GM12878 (cell line): ENCODE results near the gene LSM11. TPM values are rescaled to one million over a fixed set of nuclear protein-coding genes. Genes with fewer than 3 reads are reported as not detected.
A peak's percentile ranks its signal among the peaks of the same experiment; 100 is the strongest.

Experiments
- CEBPB ChIP-seq, 2 experiments: fragments of 150-350 bp in 1 of 2; IDR thresholded peaks; 2 replicates each; pipeline ENCODE4 v1.6.1; 2012 to 2014; ENCODE audit warnings: low read depth in 2 of 2, low read length in 2 of 2, borderline replicate concordance in 1 of 2, inconsistent platforms in 1 of 2
- EGR1 ChIP-seq, 2 experiments: IDR thresholded peaks; 1 replicate in 1 of 2; 2 replicates in 1 of 2; pipeline ENCODE4 v1.6.1; 2011 to 2012; ENCODE audit warnings: low read depth in 2 of 2, low read length in 2 of 2, borderline replicate concordance in 1 of 2, mild to moderate bottlenecking in 1 of 2, moderate library complexity in 1 of 2
- EZH2 ChIP-seq: IDR thresholded peaks from 2 replicates; pipeline ENCODE4 v1.6.1; 2012; ENCODE audit warnings: low read depth, mild to moderate bottlenecking, control low read depth, inconsistent platforms, low read length, borderline replicate concordance; ENCODE audit not compliant: control insufficient read depth
- FOXK2 ChIP-seq: fragments of 450-650 bp; IDR thresholded peaks from 2 replicates; pipeline ENCODE4 v1.6.1; 2017; ENCODE audit warnings: mild to moderate bottlenecking, moderate library complexity
- GATAD2B ChIP-seq: fragments of 450-650 bp; conservative IDR thresholded peaks from 2 replicates; pipeline ENCODE4 v1.6.1; 2017; ENCODE audit warnings: low read depth, mild to moderate bottlenecking, moderate library complexity
- HCFC1 ChIP-seq: fragments of 150-350 bp; IDR thresholded peaks from 2 replicates; pipeline ENCODE4 v1.6.1; 2014; ENCODE audit warnings: low read length
- KDM1A ChIP-seq: fragments of 200-600 bp; sonication (generic); IDR thresholded peaks from 2 replicates; pipeline ENCODE4 v1.6.1; 2016; ENCODE audit warnings: borderline replicate concordance
- MEF2B ChIP-seq: fragments of 450-650 bp; IDR thresholded peaks from 2 replicates; pipeline ENCODE4 v1.6.1; 2018; ENCODE audit warnings: mild to moderate bottlenecking, moderate library complexity; ENCODE audit not compliant: partially characterized antibody, poor library complexity, severe bottlenecking
- MTA3 ChIP-seq: IDR thresholded peaks from 2 replicates; pipeline ENCODE4 v1.6.1; 2012; ENCODE audit warnings: low read length, inconsistent platforms, borderline replicate concordance
- MYC ChIP-seq: IDR thresholded peaks from 2 replicates; pipeline ENCODE4 v1.6.1; 2011; ENCODE audit warnings: mild to moderate bottlenecking, low read length, moderate library complexity, inconsistent platforms; ENCODE audit not compliant: insufficient read depth, insufficient replicate concordance, insufficient read length, severe bottlenecking
- NBN ChIP-seq: fragments of 450-650 bp; IDR thresholded peaks from 2 replicates; pipeline ENCODE4 v1.6.1; 2016
- SMAD5 ChIP-seq: IDR thresholded peaks from 2 replicates; pipeline ENCODE4 v1.6.1; 2016; ENCODE audit warnings: antibody characterized with exemption, low read depth
- SPI1 ChIP-seq: IDR thresholded peaks from 2 replicates; pipeline ENCODE4 v1.6.1; 2011; ENCODE audit warnings: low read depth, mild to moderate bottlenecking, low read length, moderate library complexity, borderline replicate concordance; ENCODE audit not compliant: insufficient read depth
- ZNF274 ChIP-seq: IDR thresholded peaks from one replicate; pipeline ENCODE4 v1.8.0; 2011; ENCODE audit not compliant: insufficient read length, insufficient read depth
- ZZZ3 ChIP-seq: IDR thresholded peaks from 2 replicates; pipeline ENCODE4 v1.6.1; 2011; ENCODE audit warnings: low read depth; ENCODE audit not compliant: control insufficient read depth, insufficient read length
- polyA plus RNA-seq, 11 experiments: library from polyadenylated mRNA; depleted of rRNA in 4 of 11; unstranded in 6 of 11; stranded (reverse) in 5 of 11; fragments of >200 nt; fragmentation: Nextera tagmentation in 4 of 11; fragmentation: Illumina TruSeq in 1 of 11; extraction: Ambion mirVana in 4 of 11; extraction: Trizol in 1 of 11; gene quantifications; 1 replicate in 1 of 11; 2 replicates in 10 of 11; pipeline versions ENCODE4 v1.2.1 to v1.2.3, GENCODE V29; 2011 to 2016; ENCODE audit warnings: inconsistent platforms in 2 of 11, missing spikeins in 2 of 11, low read depth in 1 of 11
- total RNA-seq, 4 experiments: library from RNA; depleted of rRNA in 3 of 4; stranded (reverse); fragments of >200 nt in 3 of 4; fragmentation: Illumina TruSeq in 1 of 4; extraction: Trizol in 1 of 4; gene quantifications; 2 replicates each; pipeline versions ENCODE4 v1.2.1 to v1.2.3, GENCODE V29; 2013 to 2021
- TF ChIP-seq, protein P1 (sequence below): IDR thresholded peaks from 2 replicates; pipeline ENCODE4 v1.6.1; 2012; ENCODE audit warnings: low read depth, low read length, improper control_type of control experiment
- TF ChIP-seq, protein P2 (sequence below): fragments of 450-650 bp; IDR thresholded peaks from 2 replicates; pipeline ENCODE4 v1.6.1; 2017; ENCODE audit warnings: antibody characterized with exemption, mild to moderate bottlenecking, moderate library complexity
- TF ChIP-seq, protein P3 (sequence below): fragments of 150-350 bp; IDR thresholded peaks from 2 replicates; pipeline ENCODE4 v1.6.1; 2016; ENCODE audit warnings: low read depth, low read length
- TF ChIP-seq, protein P4 (sequence below): IDR thresholded peaks from 2 replicates; pipeline ENCODE4 v1.6.1; 2012; ENCODE audit warnings: low read length, inconsistent platforms
- TF ChIP-seq, protein P5 (sequence below): IDR thresholded peaks from 2 replicates; pipeline ENCODE4 v1.6.1; 2011; ENCODE audit warnings: borderline replicate concordance, low read depth, mild to moderate bottlenecking, moderate library complexity, mixed read lengths, low read length; ENCODE audit not compliant: insufficient read depth; ENCODE audit errors: extremely low read length

LSM11 gene
- total and polyA plus RNA-seq, 10 of the 15 experiments (the other 5 are each of a cell fraction or from before 2014, with no cell fraction given), result 0.71 to 8.5 (median 4.2) TPM

DNA sequence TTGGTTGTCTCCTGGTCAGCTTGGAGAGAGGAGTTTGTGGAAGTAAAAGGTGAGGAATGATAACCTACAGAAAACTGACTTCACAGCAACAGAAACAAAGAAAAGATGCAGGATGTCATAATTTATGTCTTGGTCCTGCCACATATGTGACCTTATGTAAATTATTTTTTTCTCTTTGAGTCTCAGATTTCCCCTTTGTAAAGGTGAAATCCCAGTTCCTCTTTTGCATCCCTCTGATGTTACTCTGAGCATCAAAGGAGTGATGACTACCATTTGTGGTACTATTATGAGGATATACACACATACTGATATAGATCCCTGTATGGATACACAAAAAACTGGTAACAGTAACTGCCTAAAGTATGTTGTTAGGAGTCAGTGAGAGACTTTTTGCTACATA lies 13.7 kb upstream of the LSM11 start (continued):
- TF ChIP-seq SMAD5 (no peak), MEF2B (peak; percentile 61), KDM1A (no peak), FOXK2 (no peak), EGR1 (IDR thresholded peaks at IDR 0.05; ENCODE audit: borderline replicate concordance in 1 of 2, low read depth in 2 of 2, low read length in 2 of 2) (no peak), NBN (peak; percentile 56; the same call in 1 of the 2 replicates), HCFC1 (no peak), CEBPB (IDR thresholded peaks at IDR 0.05; ENCODE audit: borderline replicate concordance in 1 of 2, low read depth in 2 of 2, low read length in 2 of 2) (no peak), ZNF274 (no peak), EZH2 (no peak), SPI1 (peak; percentile 100), MTA3 (no peak; the same call in 1 of the 2 replicates), MYC (no peak), ZZZ3 (no peak), GATAD2B (no peak; the same call in 1 of the 2 replicates)
- TF ChIP-seq, protein P1, sequence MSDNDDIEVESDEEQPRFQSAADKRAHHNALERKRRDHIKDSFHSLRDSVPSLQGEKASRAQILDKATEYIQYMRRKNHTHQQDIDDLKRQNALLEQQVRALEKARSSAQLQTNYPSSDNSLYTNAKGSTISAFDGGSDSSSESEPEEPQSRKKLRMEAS, result no peak
- TF ChIP-seq, protein P2, sequence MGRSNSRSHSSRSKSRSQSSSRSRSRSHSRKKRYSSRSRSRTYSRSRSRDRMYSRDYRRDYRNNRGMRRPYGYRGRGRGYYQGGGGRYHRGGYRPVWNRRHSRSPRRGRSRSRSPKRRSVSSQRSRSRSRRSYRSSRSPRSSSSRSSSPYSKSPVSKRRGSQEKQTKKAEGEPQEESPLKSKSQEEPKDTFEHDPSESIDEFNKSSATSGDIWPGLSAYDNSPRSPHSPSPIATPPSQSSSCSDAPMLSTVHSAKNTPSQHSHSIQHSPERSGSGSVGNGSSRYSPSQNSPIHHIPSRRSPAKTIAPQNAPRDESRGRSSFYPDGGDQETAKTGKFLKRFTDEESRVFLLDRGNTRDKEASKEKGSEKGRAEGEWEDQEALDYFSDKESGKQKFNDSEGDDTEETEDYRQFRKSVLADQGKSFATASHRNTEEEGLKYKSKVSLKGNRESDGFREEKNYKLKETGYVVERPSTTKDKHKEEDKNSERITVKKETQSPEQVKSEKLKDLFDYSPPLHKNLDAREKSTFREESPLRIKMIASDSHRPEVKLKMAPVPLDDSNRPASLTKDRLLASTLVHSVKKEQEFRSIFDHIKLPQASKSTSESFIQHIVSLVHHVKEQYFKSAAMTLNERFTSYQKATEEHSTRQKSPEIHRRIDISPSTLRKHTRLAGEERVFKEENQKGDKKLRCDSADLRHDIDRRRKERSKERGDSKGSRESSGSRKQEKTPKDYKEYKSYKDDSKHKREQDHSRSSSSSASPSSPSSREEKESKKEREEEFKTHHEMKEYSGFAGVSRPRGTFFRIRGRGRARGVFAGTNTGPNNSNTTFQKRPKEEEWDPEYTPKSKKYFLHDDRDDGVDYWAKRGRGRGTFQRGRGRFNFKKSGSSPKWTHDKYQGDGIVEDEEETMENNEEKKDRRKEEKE, result no peak
- TF ChIP-seq, protein P3, sequence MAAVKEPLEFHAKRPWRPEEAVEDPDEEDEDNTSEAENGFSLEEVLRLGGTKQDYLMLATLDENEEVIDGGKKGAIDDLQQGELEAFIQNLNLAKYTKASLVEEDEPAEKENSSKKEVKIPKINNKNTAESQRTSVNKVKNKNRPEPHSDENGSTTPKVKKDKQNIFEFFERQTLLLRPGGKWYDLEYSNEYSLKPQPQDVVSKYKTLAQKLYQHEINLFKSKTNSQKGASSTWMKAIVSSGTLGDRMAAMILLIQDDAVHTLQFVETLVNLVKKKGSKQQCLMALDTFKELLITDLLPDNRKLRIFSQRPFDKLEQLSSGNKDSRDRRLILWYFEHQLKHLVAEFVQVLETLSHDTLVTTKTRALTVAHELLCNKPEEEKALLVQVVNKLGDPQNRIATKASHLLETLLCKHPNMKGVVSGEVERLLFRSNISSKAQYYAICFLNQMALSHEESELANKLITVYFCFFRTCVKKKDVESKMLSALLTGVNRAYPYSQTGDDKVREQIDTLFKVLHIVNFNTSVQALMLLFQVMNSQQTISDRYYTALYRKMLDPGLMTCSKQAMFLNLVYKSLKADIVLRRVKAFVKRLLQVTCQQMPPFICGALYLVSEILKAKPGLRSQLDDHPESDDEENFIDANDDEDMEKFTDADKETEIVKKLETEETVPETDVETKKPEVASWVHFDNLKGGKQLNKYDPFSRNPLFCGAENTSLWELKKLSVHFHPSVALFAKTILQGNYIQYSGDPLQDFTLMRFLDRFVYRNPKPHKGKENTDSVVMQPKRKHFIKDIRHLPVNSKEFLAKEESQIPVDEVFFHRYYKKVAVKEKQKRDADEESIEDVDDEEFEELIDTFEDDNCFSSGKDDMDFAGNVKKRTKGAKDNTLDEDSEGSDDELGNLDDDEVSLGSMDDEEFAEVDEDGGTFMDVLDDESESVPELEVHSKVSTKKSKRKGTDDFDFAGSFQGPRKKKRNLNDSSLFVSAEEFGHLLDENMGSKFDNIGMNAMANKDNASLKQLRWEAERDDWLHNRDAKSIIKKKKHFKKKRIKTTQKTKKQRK, result no peak
- TF ChIP-seq, protein P4, sequence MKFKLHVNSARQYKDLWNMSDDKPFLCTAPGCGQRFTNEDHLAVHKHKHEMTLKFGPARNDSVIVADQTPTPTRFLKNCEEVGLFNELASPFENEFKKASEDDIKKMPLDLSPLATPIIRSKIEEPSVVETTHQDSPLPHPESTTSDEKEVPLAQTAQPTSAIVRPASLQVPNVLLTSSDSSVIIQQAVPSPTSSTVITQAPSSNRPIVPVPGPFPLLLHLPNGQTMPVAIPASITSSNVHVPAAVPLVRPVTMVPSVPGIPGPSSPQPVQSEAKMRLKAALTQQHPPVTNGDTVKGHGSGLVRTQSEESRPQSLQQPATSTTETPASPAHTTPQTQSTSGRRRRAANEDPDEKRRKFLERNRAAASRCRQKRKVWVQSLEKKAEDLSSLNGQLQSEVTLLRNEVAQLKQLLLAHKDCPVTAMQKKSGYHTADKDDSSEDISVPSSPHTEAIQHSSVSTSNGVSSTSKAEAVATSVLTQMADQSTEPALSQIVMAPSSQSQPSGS, result peak; percentile 88
- TF ChIP-seq, protein P5, sequence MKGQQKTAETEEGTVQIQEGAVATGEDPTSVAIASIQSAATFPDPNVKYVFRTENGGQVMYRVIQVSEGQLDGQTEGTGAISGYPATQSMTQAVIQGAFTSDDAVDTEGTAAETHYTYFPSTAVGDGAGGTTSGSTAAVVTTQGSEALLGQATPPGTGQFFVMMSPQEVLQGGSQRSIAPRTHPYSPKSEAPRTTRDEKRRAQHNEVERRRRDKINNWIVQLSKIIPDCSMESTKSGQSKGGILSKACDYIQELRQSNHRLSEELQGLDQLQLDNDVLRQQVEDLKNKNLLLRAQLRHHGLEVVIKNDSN, result no peak
